ENCODE results near the gene CRKL.

GRCh38 chr22:20885017-20885556 is 32.1 kb upstream of the CRKL start:
- TF ChIP-seq, protein P1, sequence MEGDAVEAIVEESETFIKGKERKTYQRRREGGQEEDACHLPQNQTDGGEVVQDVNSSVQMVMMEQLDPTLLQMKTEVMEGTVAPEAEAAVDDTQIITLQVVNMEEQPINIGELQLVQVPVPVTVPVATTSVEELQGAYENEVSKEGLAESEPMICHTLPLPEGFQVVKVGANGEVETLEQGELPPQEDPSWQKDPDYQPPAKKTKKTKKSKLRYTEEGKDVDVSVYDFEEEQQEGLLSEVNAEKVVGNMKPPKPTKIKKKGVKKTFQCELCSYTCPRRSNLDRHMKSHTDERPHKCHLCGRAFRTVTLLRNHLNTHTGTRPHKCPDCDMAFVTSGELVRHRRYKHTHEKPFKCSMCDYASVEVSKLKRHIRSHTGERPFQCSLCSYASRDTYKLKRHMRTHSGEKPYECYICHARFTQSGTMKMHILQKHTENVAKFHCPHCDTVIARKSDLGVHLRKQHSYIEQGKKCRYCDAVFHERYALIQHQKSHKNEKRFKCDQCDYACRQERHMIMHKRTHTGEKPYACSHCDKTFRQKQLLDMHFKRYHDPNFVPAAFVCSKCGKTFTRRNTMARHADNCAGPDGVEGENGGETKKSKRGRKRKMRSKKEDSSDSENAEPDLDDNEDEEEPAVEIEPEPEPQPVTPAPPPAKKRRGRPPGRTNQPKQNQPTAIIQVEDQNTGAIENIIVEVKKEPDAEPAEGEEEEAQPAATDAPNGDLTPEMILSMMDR (conservative IDR thresholded peaks at IDR 0.05; ENCODE audit: low read length) = no peak
- TF ChIP-seq EZH2phosphoT487 (IDR thresholded peaks at IDR 0.05; ENCODE audit: borderline replicate concordance) = no peak

Measured in Loucy (cell line).